Measurements from ENCODE around the gene RASAL1.
"Not testable (repeated sequence)": the region's sequence is repeated elsewhere in the genome, so short reads cannot be mapped to it uniquely, and the experiment has no call there.

The RASAL1 gene

GRCh38 chr12:113141716-113142115 is 6.2 kb upstream of the RASAL1 start:
- not testable (repeated sequence) for DNase-seq

GRCh38 chr12:113140706-113141105 is 5.1 kb upstream of the RASAL1 start:
- no peak for DNase-seq

DNA sequence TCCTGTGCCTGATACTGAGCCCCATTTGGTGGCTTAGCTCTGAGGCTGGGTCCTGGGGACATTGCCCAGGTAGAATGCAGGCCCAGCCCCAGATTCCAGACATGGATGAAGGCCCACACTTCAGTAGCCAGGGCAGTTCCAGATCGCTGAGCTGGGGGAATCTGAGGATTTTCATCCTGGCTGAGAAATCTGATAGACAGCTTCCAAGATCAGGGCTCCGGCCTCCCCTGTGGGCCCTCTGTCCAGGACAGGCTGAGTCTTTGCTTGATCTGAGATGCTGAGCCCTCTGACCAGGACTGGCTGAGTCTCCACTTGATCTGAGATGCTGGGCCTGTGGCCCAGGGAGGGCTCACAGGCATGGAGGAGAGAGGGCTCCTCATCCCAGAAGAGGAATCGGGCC is 3.3 kb upstream of the RASAL1 start:
- no peak for DNase-seq

DNA sequence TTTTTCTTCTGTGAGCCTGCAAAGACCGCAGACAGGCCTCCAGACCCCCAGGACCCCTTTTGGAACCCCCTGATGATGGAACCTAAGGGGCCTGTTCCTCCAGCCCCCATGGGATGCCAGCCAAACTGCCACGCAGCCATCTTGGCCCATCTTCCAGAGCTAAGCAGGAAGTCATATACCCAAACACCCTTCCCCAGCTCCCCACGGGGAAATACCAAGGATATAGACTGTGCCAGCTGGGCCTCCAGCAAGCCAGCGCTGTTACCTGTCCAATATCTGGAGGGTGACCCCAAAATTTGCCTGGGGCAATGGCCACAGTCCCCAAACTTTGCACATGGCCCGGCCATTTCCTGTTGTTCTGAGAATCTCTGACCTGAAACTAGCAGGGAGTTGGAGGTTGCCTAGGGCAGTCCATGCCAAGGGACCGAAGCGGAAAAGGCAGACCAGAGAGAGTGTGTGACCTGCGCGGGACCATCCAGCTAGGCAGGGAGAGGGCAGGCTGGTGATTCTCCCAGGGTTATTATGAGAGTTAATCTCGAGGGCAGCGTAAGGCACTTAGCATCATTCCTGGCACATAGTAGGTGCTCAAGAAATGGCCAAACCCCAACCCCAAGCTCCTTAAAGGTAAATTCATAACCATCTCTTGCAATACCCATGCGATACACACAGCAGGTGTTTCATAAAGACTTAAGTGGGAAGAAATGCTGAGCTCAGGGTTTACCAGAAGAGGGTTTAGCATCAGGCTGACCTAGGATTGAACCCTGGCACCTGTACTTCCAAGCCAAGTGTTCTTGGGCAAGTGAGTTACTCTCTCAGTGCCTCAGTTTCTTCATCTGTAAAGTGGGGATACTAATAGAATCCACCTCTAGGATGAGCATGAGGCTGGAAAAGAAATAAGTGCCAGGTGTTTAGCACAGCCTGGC is 2.6 kb upstream of the RASAL1 start:
- DNase-seq, result no peak

DNA sequence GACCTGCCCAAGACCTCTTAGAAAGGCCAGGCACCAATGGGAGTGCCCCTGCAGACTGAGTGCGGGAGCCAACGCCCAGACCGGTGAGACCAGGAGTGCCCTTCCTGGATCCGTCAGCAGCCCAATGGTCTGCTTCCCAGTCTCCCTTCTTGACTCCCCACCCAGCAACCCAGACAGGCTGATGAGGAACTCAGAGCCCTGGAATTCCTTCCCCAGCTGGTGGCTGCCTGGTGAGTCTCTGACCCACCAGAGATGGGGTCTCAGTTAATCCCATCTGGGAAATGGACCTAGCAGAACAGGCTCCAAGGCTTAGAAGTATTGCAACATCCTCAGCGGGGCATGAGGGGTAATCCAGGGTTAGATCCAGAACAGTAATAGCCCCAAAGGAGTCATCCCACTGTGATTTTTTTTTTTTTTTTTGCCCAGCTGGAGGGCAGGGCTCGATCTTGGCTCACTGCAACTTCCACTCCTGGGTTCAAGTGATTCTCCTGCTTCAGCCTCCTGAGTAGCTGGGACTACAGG is 1.5 kb upstream of the RASAL1 start:
- DNase-seq, result no peak

- DNase-seq, result no peak
Measured at GRCh38 chr12:113136128-113136989, 798 bp upstream of the RASAL1 start.

DNA sequence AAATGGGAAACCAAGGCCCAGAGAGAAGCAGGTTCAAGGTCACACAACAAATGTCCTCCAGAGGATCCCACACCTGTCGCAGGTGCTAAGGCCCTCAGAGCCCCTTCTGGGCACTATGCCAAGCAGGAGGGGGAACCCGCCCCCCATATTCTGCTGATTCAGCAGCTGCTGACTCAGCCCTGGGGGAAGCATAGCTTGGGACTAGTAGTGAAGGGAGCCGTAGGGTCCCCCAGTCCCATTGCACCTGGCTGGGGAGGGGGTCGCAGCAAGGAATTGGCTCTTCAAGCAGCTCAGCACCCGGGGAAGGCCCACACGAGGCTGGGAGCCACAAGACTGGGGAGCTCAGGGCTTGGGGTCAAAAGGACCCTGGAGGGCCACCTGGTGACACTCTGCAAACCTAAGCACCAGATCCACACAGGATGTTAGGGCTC is 1.0 kb downstream of the RASAL1 start:
- DNase-seq, result no peak

GRCh38 chr12:113134071-113134470 is 1.5 kb downstream of the RASAL1 start:
- DNase-seq, result no peak

- DNase-seq, result no peak
Measured at GRCh38 chr12:113133666-113134065, 1.9 kb downstream of the RASAL1 start.

GRCh38 chr12:113133036-113133435 is 2.5 kb downstream of the RASAL1 start:
- DNase-seq, result no peak

DNA sequence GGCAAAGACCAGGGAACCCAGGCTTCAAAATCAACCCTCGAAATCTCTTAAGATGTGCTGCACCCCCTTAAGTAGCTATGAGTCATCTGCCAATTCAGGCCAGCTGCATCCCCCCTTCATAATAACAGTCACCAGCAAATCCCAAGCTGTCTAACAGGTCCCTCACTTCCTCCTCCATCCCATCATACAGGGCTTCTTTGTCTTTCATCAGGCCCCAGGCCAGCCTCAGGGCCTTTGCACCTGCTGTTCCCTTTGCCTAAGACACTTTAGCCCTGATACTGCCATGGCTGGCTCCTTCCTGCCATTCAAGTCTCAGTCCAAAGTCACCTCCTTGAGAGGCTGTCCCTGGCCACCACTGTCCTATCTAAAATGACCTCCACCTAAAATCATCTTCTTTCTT is 4.0 kb downstream of the RASAL1 start:
- DNase-seq, result no peak

DNA sequence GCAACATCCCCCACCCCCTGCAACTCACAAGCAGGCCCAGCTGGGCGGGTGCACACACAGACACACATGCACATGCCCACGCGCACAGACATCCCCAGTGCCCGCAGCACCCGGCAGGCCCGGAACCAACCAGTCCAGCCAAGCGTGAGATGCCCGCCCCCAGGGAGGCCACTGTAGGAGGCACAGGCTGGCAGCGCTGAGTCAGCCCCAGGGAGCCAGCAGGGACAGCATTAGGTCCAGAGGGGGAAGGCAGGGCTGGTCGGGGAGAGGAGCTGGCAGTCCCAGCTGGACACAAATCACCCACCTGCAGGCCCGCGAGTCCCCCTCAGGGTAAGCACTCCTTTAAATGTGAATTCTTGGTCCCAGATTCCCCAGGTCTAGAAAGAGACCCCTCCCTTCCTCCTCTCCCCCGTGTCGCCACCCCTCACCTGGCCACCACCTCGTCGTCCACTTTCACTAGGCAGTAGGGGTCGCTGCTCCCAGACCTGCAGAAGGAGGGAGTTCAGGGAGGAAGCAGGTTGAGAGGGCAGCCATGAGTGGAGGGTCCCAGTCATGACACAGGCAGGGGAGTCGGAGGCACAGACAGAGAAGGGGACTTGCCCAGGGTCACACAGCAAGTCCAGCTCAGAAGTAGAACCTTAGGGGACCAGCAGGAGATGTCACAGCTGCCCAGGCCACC is 5.0 kb downstream of the RASAL1 start:
- no peak for DNase-seq

DNA sequence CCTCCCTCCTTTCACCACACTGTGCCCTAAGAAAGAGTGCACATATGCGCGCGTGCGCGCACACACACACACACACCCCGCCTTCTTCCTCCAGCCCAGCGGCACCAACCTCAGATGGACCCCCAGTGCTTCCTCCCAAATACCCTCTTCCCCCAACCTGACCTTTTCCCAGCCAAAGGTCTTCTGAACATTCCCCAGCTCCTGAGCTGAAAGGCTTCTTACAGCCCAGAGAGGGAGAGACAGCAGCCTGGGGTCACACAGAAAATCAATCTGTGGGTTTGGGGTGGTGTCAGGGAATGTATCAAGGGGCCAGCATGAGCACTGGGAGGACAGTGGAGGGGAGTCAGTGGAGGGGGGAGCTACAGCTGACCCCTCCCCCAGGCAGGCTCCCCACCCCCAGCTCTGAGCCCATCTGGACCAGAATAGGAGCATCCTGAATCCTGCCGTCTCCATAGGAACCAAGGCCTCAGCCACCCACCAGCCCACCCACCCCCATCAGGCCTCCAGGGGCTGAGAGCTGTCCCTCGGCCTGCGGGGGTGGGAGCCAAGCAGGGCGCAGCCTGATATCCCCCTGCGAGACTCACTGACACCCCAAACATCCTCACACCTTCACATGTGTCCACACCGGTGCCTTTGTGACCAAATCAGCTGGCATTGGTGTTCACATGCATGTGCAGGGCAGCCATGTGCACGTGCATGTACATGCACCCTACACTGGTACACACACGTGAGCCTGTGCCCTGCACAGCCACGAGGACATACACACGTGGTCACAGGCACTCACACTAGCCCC is 5.7 kb downstream of the RASAL1 start:
- DNase-seq, result no peak

DNA sequence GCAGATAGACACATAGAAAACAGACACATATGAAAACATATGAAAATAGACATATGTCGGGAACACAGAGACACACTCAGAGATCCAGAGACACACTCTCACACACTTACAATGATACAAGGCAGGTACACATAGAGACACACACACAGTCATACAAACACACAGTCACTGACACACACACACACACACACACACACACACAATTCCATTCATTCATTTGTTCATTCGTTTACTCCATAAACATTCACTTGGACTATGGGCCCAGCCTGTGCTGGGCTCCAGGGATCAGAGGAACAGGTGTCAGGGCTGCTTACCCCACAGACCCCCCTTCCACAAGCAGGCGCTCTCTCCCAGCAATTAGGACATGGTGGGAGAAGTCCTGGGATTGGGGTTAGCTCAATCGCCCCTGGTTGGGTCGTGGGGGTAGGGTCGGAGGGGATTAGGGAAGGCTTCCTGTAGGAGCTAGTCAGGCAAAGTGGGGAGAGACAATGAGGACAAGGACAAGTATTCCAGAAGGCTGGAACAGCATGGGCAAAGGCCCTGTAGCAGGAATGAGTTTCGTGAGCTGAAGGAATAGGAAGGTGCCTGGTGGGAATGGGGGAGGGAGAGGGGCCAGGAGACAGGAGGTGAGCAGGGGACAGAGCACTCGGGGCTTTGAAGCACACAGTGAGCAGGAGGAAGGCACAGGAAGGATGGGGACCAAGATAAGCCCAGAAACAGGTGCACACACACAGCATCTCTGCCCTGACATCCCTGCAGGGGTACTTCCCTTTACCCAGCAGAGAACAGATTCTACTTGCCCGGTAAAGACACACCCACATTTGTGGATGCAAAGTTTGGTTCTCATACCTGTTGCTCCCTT is 6.5 kb downstream of the RASAL1 start:
- DNase-seq, result no peak

DNA sequence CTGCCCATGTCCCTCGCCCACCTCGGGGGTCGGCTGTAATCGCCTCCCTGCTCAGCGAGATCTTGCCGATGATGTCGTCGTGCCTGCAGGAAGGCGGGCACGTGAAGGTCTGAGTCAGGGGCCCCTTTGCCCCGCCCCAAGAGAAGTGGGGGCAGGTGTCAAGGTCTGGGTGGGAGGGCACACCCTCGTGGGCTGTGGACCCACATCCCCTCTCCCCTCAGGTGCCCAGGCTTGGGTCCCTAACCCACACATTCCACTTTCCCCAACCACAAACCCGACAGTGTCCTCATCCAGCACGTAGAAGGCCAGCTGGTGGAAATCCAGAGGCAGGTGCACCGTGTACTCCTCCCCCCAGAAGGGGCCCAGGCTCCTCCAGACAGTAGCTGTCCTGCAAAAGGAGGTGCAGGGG is 7.8 kb downstream of the RASAL1 start:
- no peak for DNase-seq

DNA sequence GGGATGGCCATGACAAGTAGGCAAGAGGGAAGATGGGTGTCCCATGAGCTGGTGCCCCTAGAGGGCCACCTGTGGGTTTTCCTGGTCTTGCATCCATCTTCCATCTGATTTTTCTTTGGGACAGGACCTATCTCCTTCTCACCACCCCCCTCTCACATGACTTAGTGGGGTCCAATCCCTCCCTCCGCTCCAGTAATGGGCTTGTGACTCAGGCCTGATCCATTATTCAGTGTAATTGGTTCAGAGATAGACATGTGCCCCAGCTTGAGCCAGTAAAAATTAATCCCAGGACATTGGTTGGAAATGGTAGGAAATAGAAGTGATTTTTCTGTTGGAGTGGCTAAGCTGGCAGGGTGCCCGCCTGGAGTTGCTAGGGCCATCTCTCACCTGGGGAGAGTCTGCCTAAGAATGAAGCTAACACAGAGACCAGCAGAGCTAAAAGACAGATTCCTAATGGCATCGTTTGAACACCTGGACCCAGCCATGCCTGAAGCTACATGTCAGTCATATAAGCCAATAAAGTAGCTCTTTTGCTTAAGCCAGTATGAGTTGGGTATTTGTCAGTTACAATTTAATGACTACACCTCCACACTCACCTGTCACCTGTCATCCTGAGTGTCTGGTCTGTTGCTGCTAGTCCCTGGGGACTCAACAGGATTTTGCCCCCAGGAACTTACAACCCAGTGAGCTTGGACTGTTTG is 14.7 kb downstream of the RASAL1 start:
- no peak for DNase-seq

- no peak for DNase-seq
Measured at GRCh38 chr12:113119980-113120669, 15.4 kb downstream of the RASAL1 start.

DNA sequence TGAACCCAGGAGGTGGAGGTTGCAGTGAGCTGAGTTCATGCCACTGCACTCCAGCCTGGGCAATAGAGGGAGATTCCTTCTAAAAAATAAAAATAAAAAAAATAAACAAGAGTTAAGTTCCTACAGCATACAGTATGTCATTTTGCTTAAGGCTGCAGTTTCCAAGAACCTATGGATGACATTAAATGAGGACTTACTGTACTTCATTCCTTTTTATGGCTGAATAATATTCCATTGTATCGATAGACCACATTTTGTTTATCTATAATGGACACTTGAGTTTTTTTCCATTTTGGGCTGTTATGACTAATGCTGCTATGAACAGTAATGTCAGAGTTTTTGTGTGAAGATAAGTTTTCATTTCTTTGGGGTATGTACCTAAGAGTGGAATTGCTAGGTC is 17.4 kb downstream of the RASAL1 start:
- DNase-seq, result no peak

- not testable (repeated sequence) for DNase-seq
Measured at GRCh38 chr12:113117684-113118083, 17.9 kb downstream of the RASAL1 start.

- DNase-seq, result no peak
Measured at GRCh38 chr12:113116875-113117274, 18.7 kb downstream of the RASAL1 start.

Measured in NCI-H446 treated with DMSO at 0.1 percent for 48 hours (cell line).